GM19351 (cell line): Measurements from ENCODE around the gene IDI1.
A peak's percentile ranks its signal among the peaks of the same experiment; 100 is the strongest.

Source experiments
- ATAC-seq: cut with Tn5 transposase; IDR thresholded peaks from one replicate; pipeline ENCODE4 v1.9.1; 2021; ENCODE audit warnings: mild to moderate bottlenecking, moderate library complexity; ENCODE audit not compliant: unreplicated experiment

Gene IDI1

GRCh38 chr10:996031-996430 is 52.9 kb downstream of the IDI1 start:
- ATAC-seq = no peak

DNA sequence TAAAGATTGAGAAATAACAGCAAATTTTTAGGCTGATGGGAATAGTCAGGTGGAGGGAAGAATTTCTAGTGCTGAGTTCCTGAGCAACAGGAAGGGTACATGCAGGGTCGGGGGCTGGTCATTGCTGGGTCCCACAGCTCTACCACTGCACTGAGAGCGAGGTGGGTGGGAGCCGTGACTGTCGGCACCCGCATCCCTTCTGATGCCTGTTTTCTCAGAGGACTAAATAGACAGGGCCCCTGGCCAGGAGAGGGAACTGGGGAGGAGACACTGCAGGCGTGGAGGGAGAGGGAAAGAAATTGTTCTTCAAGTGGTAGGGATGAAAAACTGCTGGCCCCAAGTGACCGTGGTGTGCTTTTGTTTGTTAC is 53.4 kb downstream of the IDI1 start:
- no peak for ATAC-seq

DNA sequence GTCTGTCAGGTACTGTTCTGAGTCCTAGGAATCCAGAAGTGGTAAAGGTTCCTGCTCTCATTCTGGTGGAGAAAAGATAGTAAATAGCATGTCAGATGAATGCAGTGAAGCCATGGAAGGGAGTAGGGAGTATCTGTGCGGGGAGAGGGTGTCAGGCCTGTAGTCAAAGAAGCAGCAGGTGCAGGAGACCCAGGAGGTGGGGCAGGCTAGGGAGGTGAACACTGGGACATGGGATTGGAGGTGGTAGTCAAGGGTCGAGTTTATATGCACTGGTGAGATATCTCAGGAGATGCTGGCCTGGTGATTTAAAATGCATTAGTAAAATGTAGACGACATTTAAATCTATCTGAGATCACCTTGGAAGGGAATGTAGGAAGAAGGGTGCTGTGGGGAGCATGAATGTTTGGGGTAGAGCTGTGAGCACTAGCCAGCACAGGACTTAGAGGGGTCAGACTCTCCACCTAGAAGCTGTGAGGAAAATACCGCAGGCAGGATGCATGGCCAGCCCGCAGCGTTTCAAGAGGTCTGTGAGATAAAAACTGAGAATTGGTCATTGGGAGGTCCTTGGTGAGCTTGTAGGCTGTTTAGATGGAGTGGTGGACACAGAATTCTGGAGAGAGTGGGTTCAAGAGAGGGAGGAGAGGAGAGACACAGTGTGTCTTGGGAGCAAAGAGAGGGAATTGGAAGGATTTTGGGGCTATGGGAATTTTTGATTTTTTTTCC is 53.9 kb downstream of the IDI1 start:
- no peak for ATAC-seq

GRCh38 chr10:992871-993270 is 56.0 kb downstream of the IDI1 start:
- ATAC-seq = no peak

- ATAC-seq = peak; percentile 29
Measured at GRCh38 chr10:992467-992866, 56.5 kb downstream of the IDI1 start.

DNA sequence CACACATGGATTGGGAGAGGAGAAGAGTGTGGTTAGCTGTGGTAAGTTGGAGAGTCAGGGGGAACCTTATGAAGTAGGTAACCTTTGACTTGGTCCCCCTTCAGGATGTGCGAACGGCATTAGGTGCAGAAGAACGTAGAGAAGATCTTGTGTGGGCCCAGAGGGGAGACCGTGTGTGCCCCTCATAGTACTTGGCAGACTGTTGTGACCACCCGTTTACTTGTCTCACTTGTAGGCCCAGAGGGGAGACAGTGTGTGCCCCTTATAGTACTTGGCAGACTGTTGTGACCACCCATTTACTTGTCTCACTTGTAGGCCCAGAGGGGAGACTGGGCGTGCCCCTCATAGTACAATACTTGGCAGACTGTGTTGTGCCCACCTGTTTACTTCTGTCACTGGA is 58.1 kb downstream of the IDI1 start:
- ATAC-seq = no peak
